H9 (cell line): ENCODE results near the gene SUMO4. TPM values are rescaled to one million over a fixed set of nuclear protein-coding genes. Genes with fewer than 3 reads are reported as not detected.

ENCODE experiments used
- DNase-seq: peaks from one replicate; pipeline ENCODE4 v3.0.0-alpha.2; 2017
- H2AFZ ChIP-seq: one replicate; pipeline ENCODE4 v1.6.1; 2013; ENCODE audit warnings: mild to moderate bottlenecking, low read length, control low read depth, moderate library complexity
- H2AK5ac ChIP-seq: 2 replicates; pipeline ENCODE4 v1.6.1; 2013; ENCODE audit warnings: low read length, control low read depth, mixed read lengths; ENCODE audit not compliant: insufficient read length
- H2BK120ac ChIP-seq: one replicate; pipeline ENCODE4 v1.6.1; 2013; ENCODE audit warnings: low read depth, mild to moderate bottlenecking, low read length, control low read depth, inconsistent platforms; ENCODE audit not compliant: poor library complexity, severe bottlenecking
- H2BK12ac ChIP-seq: 2 replicates; pipeline ENCODE4 v1.6.1; 2013; ENCODE audit warnings: low read length, control low read depth, mixed read lengths, low read depth; ENCODE audit not compliant: insufficient read length
- H2BK15ac ChIP-seq: 2 replicates; pipeline ENCODE4 v1.6.1; 2013; ENCODE audit warnings: low read depth, low read length, control low read depth
- H2BK20ac ChIP-seq: one replicate; pipeline ENCODE4 v1.6.1; 2013; ENCODE audit warnings: low read depth, mild to moderate bottlenecking, low read length, control low read depth, inconsistent platforms; ENCODE audit not compliant: poor library complexity, severe bottlenecking
- H2BK5ac ChIP-seq: 2 replicates; pipeline ENCODE4 v1.6.1; 2013; ENCODE audit warnings: low read length, control low read depth, mixed read lengths; ENCODE audit not compliant: insufficient read length
- H3K14ac ChIP-seq: 2 replicates; pipeline ENCODE4 v1.6.1; 2013; ENCODE audit warnings: low read length, control low read depth; ENCODE audit not compliant: insufficient read depth
- H3K18ac ChIP-seq: 2 replicates; pipeline ENCODE4 v1.6.1; 2013; ENCODE audit warnings: low read depth, mild to moderate bottlenecking, mixed read lengths, low read length, control low read depth; ENCODE audit not compliant: insufficient read length
- H3K23ac ChIP-seq: 2 replicates; pipeline ENCODE4 v1.6.1; 2013; ENCODE audit warnings: low read length, control low read depth, mixed read lengths, low read depth; ENCODE audit not compliant: insufficient read length
- H3K23me2 ChIP-seq: 2 replicates; pipeline ENCODE4 v1.6.1; 2013; ENCODE audit warnings: low read depth, mild to moderate bottlenecking, mixed read lengths, low read length, control low read depth; ENCODE audit not compliant: insufficient read length, poor library complexity, severe bottlenecking
- H3K27ac ChIP-seq: 2 replicates; pipeline ENCODE4 v1.5.1; 2013; ENCODE audit warnings: low read length, control low read depth, mixed read lengths, low read depth; ENCODE audit not compliant: insufficient read length
- H3K27me3 ChIP-seq: 2 replicates; pipeline ENCODE4 v1.6.1; 2013; ENCODE audit warnings: low read length, control low read depth, inconsistent platforms; ENCODE audit not compliant: insufficient read depth
- H3K4ac ChIP-seq: 2 replicates; pipeline ENCODE4 v1.6.1; 2013; ENCODE audit warnings: low read depth, mild to moderate bottlenecking, control low read depth, inconsistent platforms, low read length, moderate library complexity
- H3K4me1 ChIP-seq: 2 replicates; pipeline ENCODE4 v1.6.1; 2013; ENCODE audit warnings: low read length, control low read depth, inconsistent platforms; ENCODE audit not compliant: insufficient read depth
- H3K4me2 ChIP-seq: 2 replicates; pipeline ENCODE4 v1.6.1; 2013; ENCODE audit warnings: low read length, control low read depth, mixed read lengths; ENCODE audit not compliant: insufficient read length, insufficient read depth
- H3K56ac ChIP-seq: 2 replicates; pipeline ENCODE4 v1.6.1; 2013; ENCODE audit warnings: low read depth, mild to moderate bottlenecking, mixed read lengths, low read length, control low read depth; ENCODE audit not compliant: insufficient read length
- H3K79me1 ChIP-seq: 2 replicates; pipeline ENCODE4 v1.6.1; 2013; ENCODE audit warnings: low read depth, mild to moderate bottlenecking, moderate library complexity, low read length, control low read depth, inconsistent platforms; ENCODE audit not compliant: insufficient read depth, poor library complexity, severe bottlenecking
- H3K79me2 ChIP-seq: 2 replicates; pipeline ENCODE4 v1.6.1; 2013; ENCODE audit warnings: low read length, control low read depth, inconsistent platforms; ENCODE audit not compliant: insufficient read depth
- H3K9ac ChIP-seq: 2 replicates; pipeline ENCODE4 v1.6.1; 2013; ENCODE audit warnings: low read length, control low read depth, mixed read lengths; ENCODE audit not compliant: insufficient read length; ENCODE audit errors: extremely low read depth
- H3K9me3 ChIP-seq: one replicate; pipeline ENCODE4 v1.6.1; 2013; ENCODE audit warnings: low read depth, low read length, inconsistent platforms; ENCODE audit not compliant: control insufficient read depth
- H3T11ph ChIP-seq: one replicate; pipeline ENCODE4 v1.6.1; 2013; ENCODE audit warnings: mild to moderate bottlenecking, low read length, control low read depth, inconsistent platforms
- H4K20me1 ChIP-seq: one replicate; pipeline ENCODE4 v1.6.1; 2013; ENCODE audit not compliant: control insufficient read depth, insufficient read length, insufficient read depth
- H4K5ac ChIP-seq: 2 replicates; pipeline ENCODE4 v1.6.1; 2013; ENCODE audit warnings: low read depth, mild to moderate bottlenecking, mixed read lengths, low read length, control low read depth; ENCODE audit not compliant: insufficient read length
- H4K8ac ChIP-seq: replicated peaks from 2 replicates; pipeline ENCODE4 v1.6.1; 2013; ENCODE audit warnings: low read length, control low read depth, mixed read lengths, low read depth; ENCODE audit not compliant: insufficient read length
- H4K91ac ChIP-seq: 2 replicates; pipeline ENCODE4 v1.6.1; 2013; ENCODE audit warnings: low read depth, mild to moderate bottlenecking, moderate library complexity, mixed read lengths, low read length, control low read depth; ENCODE audit not compliant: insufficient read length
- H3K27ac Mint-ChIP-seq, 3 experiments: 2 replicates in 2 of 3; 3 replicates in 1 of 3; pipeline ENCODE4 v1.8.0; 2020 to 2021; ENCODE audit warnings: mixed read lengths in 3 of 3, mild to moderate bottlenecking in 1 of 3, moderate library complexity in 1 of 3
- H3K27me3 Mint-ChIP-seq: 2 replicates; pipeline ENCODE4 v1.8.0; 2021; ENCODE audit warnings: low read depth, mild to moderate bottlenecking, moderate library complexity, mixed read lengths
- H3K36me3 Mint-ChIP-seq, 3 experiments: 2 replicates in 2 of 3; 3 replicates in 1 of 3; pipeline ENCODE4 v1.8.0; 2020 to 2021; ENCODE audit warnings: low read depth in 3 of 3, mixed read lengths in 3 of 3; ENCODE audit not compliant: insufficient read depth in 1 of 3
- H3K4me1 Mint-ChIP-seq, 2 experiments: 2 replicates each; pipeline ENCODE4 v1.8.0; 2020; ENCODE audit warnings: mixed read lengths in 2 of 2
- H3K4me3 Mint-ChIP-seq, 2 experiments: 2 replicates in 1 of 2; 3 replicates in 1 of 2; pipeline ENCODE4 v1.8.0; 2020 to 2021; ENCODE audit warnings: mild to moderate bottlenecking in 2 of 2, mixed read lengths in 2 of 2, moderate library complexity in 1 of 2
- H3K9me3 Mint-ChIP-seq, 2 experiments: 2 replicates in 1 of 2; 3 replicates in 1 of 2; pipeline ENCODE4 v1.8.0; 2020; ENCODE audit warnings: mild to moderate bottlenecking in 2 of 2, mixed read lengths in 2 of 2, moderate library complexity in 1 of 2
- WGBS: extraction: QIAGEN DNeasy Blood & Tissue Kit; methylation state at CpG from one replicate; pipeline ENCODE4 v1.1.7; 2013; ENCODE audit warnings: missing lambda C conversion rate, low lambda C conversion rate, mixed read lengths; ENCODE audit not compliant: insufficient read length; ENCODE audit errors: extremely low coverage; 5-methylcytosine and 5-hydroxymethylcytosine counted together
- total RNA-seq: library from RNA; stranded (reverse); gene quantifications from 2 replicates; pipeline ENCODE4 v1.2.1, GENCODE V29; 2021
- TF ChIP-seq, protein P1 (sequence below): fragments of 200-600 bp; sonication (generic); conservative IDR thresholded peaks from 3 replicates; pipeline ENCODE4 v1.8.0; 2021; ENCODE audit warnings: antibody characterized with exemption, mild to moderate bottlenecking

The SUMO4 gene
- total RNA-seq, 1 experiment from 2014 or later = 1.5 TPM

DNA sequence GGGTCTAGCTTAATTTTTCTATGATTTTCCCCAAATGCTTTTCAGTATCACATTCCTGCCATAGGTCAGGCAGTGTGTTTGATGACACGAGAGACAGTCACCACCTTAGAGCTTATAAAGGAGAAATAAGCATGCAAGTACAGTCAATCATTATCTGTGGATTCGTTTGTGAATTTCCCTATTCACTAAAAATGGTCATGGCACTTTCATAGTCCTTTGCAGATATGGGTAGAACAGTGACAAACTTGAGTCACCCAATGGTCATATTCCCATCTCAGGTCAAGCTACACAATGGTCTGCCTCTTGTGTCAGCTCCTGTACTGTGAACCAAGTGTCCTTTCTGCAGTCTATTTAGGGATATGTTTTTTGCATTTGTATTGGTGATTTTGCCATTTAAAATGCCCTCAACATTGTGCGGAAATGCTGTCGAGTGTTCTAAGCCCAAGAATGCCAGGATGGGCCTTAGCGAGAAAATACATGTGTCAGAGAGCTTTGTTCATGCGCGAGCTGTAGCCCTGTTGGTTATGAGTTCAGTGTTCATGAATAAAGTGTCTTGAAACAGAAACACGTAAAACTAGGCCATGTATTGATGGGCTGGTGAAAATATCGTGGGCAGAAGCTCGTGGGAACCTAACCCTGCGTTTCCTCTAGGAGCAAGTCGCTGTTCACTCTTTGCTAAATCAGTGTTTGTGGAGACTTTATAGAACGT is 19.8 kb downstream of the SUMO4 start:
- Mint-ChIP-seq H3K36me3 (peaks cover 0 to 4% (median 3%) of the 10 kb centered on the region in 3 experiments; a peak in 1 of 7 replicates), H3K9me3 (peaks cover 0 to 7% of the 10 kb centered on the region in 2 experiments; a peak in 2 of 5 replicates), H3K27ac (no peak overlapping the region; a peak in 1 of 7 replicates), H3K27me3 (no peaks in the 10 kb centered on the region; the same call in 1 of the 2 replicates), H3K4me1 (peaks cover 12 to 14% of the 10 kb centered on the region in 2 experiments), H3K4me3 (no peak overlapping the region)
- TF ChIP-seq, protein P1, sequence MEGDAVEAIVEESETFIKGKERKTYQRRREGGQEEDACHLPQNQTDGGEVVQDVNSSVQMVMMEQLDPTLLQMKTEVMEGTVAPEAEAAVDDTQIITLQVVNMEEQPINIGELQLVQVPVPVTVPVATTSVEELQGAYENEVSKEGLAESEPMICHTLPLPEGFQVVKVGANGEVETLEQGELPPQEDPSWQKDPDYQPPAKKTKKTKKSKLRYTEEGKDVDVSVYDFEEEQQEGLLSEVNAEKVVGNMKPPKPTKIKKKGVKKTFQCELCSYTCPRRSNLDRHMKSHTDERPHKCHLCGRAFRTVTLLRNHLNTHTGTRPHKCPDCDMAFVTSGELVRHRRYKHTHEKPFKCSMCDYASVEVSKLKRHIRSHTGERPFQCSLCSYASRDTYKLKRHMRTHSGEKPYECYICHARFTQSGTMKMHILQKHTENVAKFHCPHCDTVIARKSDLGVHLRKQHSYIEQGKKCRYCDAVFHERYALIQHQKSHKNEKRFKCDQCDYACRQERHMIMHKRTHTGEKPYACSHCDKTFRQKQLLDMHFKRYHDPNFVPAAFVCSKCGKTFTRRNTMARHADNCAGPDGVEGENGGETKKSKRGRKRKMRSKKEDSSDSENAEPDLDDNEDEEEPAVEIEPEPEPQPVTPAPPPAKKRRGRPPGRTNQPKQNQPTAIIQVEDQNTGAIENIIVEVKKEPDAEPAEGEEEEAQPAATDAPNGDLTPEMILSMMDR = no peak
- Histone ChIP-seq H4K8ac (no peak overlapping the region), H2BK15ac (no peak overlapping the region), H2BK5ac (no peak overlapping the region), H2AK5ac (no peak overlapping the region), H3K79me1 (no peaks in the 10 kb centered on the region), H3K4ac (no peak overlapping the region), H3K9me3 (no peaks in the 10 kb centered on the region), H4K20me1 (no peaks in the 10 kb centered on the region), H3K23ac (no peak overlapping the region), H3K56ac (no peak overlapping the region), H4K5ac (no peak overlapping the region), H3K4me2 (no peak overlapping the region), H2AFZ (no peak overlapping the region), H3K23me2 (no peaks in the 10 kb centered on the region), H3K9ac (no peak overlapping the region), H3K27me3 (no peaks in the 10 kb centered on the region), H2BK20ac (no peak overlapping the region), H3K14ac (no peak overlapping the region), H2BK120ac (no peak overlapping the region), H3K79me2 (no peaks in the 10 kb centered on the region), H3K27ac (no peak overlapping the region), H3K18ac (no peak overlapping the region), H4K91ac (no peak overlapping the region), H3T11ph (no peak overlapping the region), H2BK12ac (no peak overlapping the region), H3K4me1 (no peaks in the 10 kb centered on the region)
- DNase-seq = no peak
- no CpG with 5 or more reads among the region's 13 CpGs for WGBS
